ENCODE data around the gene OSBPL5.
A peak's percentile ranks its signal among the peaks of the same experiment; 100 is the strongest.

Gene OSBPL5

DNA sequence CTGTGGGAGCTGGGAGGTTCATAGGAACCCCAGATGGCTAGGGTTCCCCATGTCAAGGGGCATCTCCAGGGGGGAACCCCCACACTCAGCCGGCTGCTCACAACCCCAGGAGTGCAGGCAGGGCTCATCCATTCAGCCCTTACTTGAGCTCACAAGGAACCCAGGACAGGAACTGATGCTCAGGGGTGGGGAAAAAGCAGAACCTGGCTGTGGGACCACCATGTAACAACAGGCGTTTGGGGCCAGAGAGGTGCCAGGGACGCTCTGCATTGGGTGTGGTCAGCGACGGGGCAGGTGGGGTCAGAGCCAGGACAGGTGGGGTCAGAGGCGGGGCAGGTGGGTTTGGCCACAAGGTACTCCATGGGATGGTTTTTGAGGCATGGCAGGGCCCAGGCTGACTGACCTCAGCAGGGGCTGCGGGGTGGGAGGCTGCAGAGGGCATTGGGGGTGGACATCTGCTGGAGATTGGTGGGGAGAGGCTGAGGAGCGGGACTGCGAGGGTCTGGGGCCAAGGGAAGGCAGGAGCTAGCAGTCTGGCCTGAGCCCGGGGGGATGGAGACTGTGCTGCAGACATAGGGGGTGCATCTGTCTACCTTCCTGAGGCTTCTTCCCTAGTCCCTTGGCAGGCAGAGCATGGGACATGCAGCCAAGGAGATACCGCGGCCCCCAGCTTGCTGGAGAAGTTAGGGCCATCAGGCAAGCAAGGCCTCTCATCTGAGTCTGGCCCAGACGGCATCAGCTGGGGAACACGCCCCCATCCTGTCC is 73.8 kb downstream of the OSBPL5 start:
- TF ChIP-seq, protein P1, sequence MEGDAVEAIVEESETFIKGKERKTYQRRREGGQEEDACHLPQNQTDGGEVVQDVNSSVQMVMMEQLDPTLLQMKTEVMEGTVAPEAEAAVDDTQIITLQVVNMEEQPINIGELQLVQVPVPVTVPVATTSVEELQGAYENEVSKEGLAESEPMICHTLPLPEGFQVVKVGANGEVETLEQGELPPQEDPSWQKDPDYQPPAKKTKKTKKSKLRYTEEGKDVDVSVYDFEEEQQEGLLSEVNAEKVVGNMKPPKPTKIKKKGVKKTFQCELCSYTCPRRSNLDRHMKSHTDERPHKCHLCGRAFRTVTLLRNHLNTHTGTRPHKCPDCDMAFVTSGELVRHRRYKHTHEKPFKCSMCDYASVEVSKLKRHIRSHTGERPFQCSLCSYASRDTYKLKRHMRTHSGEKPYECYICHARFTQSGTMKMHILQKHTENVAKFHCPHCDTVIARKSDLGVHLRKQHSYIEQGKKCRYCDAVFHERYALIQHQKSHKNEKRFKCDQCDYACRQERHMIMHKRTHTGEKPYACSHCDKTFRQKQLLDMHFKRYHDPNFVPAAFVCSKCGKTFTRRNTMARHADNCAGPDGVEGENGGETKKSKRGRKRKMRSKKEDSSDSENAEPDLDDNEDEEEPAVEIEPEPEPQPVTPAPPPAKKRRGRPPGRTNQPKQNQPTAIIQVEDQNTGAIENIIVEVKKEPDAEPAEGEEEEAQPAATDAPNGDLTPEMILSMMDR (IDR thresholded peaks at IDR 0.05; ENCODE audit: poor library complexity, severe bottlenecking), result no peak

DNA sequence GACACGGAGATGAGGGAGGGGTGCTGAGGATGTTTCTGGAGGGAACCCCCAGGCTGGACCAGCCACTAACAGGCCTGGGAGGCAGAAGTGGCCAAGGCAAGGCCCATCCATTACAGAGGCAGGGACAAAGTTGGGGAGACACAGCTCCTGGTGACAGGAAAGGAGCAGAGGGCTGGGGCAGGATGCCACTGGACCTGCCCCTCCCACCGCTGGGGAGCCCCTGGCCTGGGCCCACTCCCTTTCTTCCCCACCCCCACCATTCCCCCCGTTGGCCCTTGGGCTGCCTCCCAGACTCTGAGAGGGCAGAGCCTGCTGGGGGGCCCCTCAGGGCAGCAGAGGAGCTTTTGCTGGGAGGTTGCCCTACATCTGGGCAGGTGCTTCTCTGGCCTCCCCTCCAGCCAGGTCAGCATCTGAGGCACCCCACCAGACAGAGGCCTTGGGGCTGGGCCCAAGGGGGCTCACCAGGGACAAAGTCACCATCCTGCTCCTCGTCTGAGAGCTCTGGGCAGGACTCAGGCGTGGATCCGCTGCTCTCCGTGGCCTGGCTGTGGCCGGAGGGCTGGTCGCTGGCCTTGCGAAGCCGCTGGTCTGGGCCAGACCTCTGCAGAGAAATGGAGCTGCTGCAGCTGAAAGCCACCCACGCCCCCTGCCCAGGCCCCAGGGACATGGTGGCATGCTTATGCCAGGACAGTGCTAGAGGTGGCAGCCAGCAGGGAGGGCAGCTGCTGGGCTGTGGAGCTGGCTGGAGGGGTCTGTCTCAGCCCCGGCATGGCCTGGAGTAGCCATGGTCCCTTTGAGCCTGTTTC is 74.8 kb downstream of the OSBPL5 start:
- Histone ChIP-seq H3K4me1 (ENCODE audit: insufficient read depth, poor library complexity, severe bottlenecking) (peaks cover 9% of the 10 kb centered on the region), H3K4me3 (ENCODE audit: severe bottlenecking) (no peak overlapping the region), H3K36me3 (ENCODE audit: low read depth) (no peaks in the 10 kb centered on the region), H3K27ac (ENCODE audit: poor library complexity, severe bottlenecking) (no peak overlapping the region), H3K27me3 (ENCODE audit: insufficient read depth, poor library complexity, severe bottlenecking) (no peaks in the 10 kb centered on the region), H3K9me3 (ENCODE audit: severe bottlenecking) (no peaks in the 10 kb centered on the region)
- DNase-seq (ENCODE audit: low spot score) (peak; percentile 47), ATAC-seq (ENCODE audit: low read depth) (no peak)
- TF ChIP-seq, protein P1 (IDR thresholded peaks at IDR 0.05; ENCODE audit: poor library complexity, severe bottlenecking), result no peak

More for the DNA sequence above, 73.8 kb downstream of the OSBPL5 start:
- Histone ChIP-seq H3K27me3 (ENCODE audit: insufficient read depth, poor library complexity, severe bottlenecking) (no peaks in the 10 kb centered on the region), H3K9me3 (ENCODE audit: severe bottlenecking) (no peaks in the 10 kb centered on the region), H3K36me3 (ENCODE audit: low read depth) (no peaks in the 10 kb centered on the region), H3K27ac (ENCODE audit: poor library complexity, severe bottlenecking) (no peak overlapping the region), H3K4me1 (ENCODE audit: insufficient read depth, poor library complexity, severe bottlenecking) (peaks cover 19% of the 10 kb centered on the region), H3K4me3 (ENCODE audit: severe bottlenecking) (no peak overlapping the region)
- peak; percentile 4; the same call in 2 of the 3 replicates for ATAC-seq (ENCODE audit: low read depth)
- DNase-seq (ENCODE audit: low spot score), result peak; percentile 54

DNA sequence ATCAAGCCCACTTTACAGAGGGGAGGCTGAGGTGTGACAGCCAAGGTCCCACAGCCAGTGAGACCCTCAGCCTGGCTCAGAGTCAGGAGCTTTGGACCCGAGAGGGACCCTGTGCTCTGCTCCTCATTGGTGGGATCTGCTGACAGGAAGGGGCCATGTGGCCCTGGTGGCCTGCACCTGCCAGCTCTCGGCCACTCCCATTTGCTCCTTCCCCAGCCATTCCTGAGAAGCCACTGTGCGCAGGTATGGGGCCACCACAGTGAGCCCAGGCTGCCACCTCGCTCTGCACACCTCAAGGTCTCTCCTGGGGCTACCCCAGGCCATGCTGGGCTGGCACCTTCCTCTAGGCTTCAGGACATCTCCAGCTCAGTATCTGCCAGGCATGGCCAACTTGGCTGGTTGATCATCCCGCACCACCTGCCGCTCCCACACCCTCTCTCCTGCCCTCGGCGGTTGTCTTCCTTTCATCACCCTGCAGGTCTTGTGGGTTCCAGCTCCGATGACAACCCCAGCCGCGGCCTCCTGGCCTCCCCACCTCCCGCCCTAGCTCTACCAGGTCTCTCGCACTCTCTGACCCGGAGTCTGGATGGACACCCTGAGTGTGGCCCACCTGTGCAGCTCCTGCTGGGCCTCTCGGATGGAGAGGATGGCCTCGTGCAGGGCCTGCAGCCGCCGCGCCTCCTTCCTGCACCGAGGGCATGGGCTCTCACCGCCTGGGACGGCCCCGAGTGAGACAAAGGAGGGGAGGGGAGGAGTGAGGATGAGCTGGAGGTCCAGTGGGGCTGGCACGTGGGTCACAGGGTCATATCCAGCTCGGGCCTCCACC is 75.7 kb downstream of the OSBPL5 start:
- TF ChIP-seq, protein P1 (IDR thresholded peaks at IDR 0.05; ENCODE audit: poor library complexity, severe bottlenecking), result no peak
- ATAC-seq (ENCODE audit: low read depth), result no peak
- peak; percentile 60 for DNase-seq (ENCODE audit: low spot score)
- Histone ChIP-seq H3K27ac (ENCODE audit: poor library complexity, severe bottlenecking) (no peak overlapping the region), H3K9me3 (ENCODE audit: severe bottlenecking) (no peaks in the 10 kb centered on the region), H3K4me3 (ENCODE audit: severe bottlenecking) (no peak overlapping the region), H3K36me3 (ENCODE audit: low read depth) (no peaks in the 10 kb centered on the region), H3K4me1 (ENCODE audit: insufficient read depth, poor library complexity, severe bottlenecking) (peaks cover 6% of the 10 kb centered on the region), H3K27me3 (ENCODE audit: insufficient read depth, poor library complexity, severe bottlenecking) (no peaks in the 10 kb centered on the region)

DNA sequence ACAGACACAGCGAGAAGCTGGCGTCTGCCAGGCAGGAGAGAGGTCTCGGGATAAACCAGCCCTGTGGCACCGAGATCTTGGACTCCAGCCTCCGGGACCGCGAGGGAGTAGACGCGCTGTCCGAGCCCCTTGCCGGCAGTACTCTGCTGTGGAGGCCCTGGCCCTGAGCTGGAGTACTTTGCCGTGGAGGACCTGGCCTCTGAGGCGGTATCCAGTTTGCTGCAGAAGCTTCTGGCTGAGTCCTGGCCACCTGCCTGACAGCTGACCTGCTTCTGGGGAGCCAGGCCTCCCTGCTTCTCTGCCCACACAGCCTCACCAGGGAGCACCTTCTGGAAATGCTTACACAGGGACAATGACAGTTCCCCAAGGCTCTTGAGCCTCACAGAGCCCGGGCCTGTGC is 76.3 kb downstream of the OSBPL5 start:
- TF ChIP-seq, protein P1 (IDR thresholded peaks at IDR 0.05; ENCODE audit: poor library complexity, severe bottlenecking), result no peak
- DNase-seq (ENCODE audit: low spot score) (peak; percentile 65), ATAC-seq (ENCODE audit: low read depth) (no peak)
- peaks cover 6% of the 10 kb centered on the region for H3K4me1 ChIP-seq (ENCODE audit: insufficient read depth, poor library complexity, severe bottlenecking)
- H3K27me3 ChIP-seq (ENCODE audit: insufficient read depth, poor library complexity, severe bottlenecking), result no peaks in the 10 kb centered on the region
- no peak overlapping the region for H3K4me3 ChIP-seq (ENCODE audit: severe bottlenecking)
- H3K36me3 ChIP-seq (ENCODE audit: low read depth), result no peaks in the 10 kb centered on the region
- H3K27ac ChIP-seq (ENCODE audit: poor library complexity, severe bottlenecking), result no peak overlapping the region
- H3K9me3 ChIP-seq (ENCODE audit: severe bottlenecking), result no peaks in the 10 kb centered on the region
